ENCODE data around the gene POLG2. TPM values are rescaled to one million over a fixed set of nuclear protein-coding genes. Genes with fewer than 3 reads are reported as not detected.
"Not testable (repeated sequence)": the region's sequence is repeated elsewhere in the genome, so short reads cannot be mapped to it uniquely, and the experiment has no call there.

The POLG2 gene
- total and polyA plus RNA-seq, 3 donors from 2014 or later, result 19.0 to 47.1 (median 29.7) TPM

- Histone ChIP-seq H3K9me3 (no peaks in the 10 kb centered on the region), H3K4me1 (no peaks in the 10 kb centered on the region), H3K27me3 (no peaks in the 10 kb centered on the region), H3K4me3 (no peak overlapping the region), H3K36me3 (ENCODE audit: low read depth, missing control alignments) (no peaks in the 10 kb centered on the region), H3K27ac (no peak overlapping the region)
- no peak for TF ChIP-seq POLR2A (IDR thresholded peaks at IDR 0.05)
- no peak for TF ChIP-seq CTCF (IDR thresholded peaks at IDR 0.05)
- no peak for DNase-seq
- intact Hi-C loops (cut with DNase I; ENCODE audit: low total_unique reads), result no loop called here
- WGBS, 2 donors, result 27 to 50% methylated on average over 1 of the region's 1 CpG
Measured at GRCh38 chr17:64477849-64478248, 19.0 kb downstream of the POLG2 start.

GRCh38 chr17:64472564-64472963 is 24.3 kb downstream of the POLG2 start:
- no peaks in the 10 kb centered on the region for H3K4me1 ChIP-seq
- no peak for TF ChIP-seq CTCF (IDR thresholded peaks at IDR 0.05)
- TF ChIP-seq POLR2A (IDR thresholded peaks at IDR 0.05), result no peak
- no peak for DNase-seq
- H3K9me3 ChIP-seq, result no peaks in the 10 kb centered on the region
- H3K36me3 ChIP-seq (ENCODE audit: low read depth, missing control alignments), result no peaks in the 10 kb centered on the region
- 89 to 96% methylated on average over 2 of the region's 2 CpGs for WGBS, 2 donors
- intact Hi-C loops (cut with DNase I; ENCODE audit: low total_unique reads), result no loop called here
- no peak overlapping the region for H3K4me3 ChIP-seq
- H3K27me3 ChIP-seq, result no peaks in the 10 kb centered on the region
- no peak overlapping the region for H3K27ac ChIP-seq

GRCh38 chr17:64471440-64471839 is 25.4 kb downstream of the POLG2 start:
- H3K27me3 ChIP-seq, result no peaks in the 10 kb centered on the region
- no peaks in the 10 kb centered on the region for H3K4me1 ChIP-seq
- H3K9me3 ChIP-seq, result no peaks in the 10 kb centered on the region
- H3K4me3 ChIP-seq, result no peak overlapping the region
- no peak for TF ChIP-seq CTCF (IDR thresholded peaks at IDR 0.05)
- no peak for TF ChIP-seq POLR2A (IDR thresholded peaks at IDR 0.05)
- intact Hi-C loops (cut with DNase I; ENCODE audit: low total_unique reads), result no loop called here
- WGBS, 2 donors, result 88 to 96% methylated on average over 3 of the region's 3 CpGs
- no peak for DNase-seq
- no peaks in the 10 kb centered on the region for H3K36me3 ChIP-seq (ENCODE audit: low read depth, missing control alignments)
- H3K27ac ChIP-seq, result no peak overlapping the region

DNA sequence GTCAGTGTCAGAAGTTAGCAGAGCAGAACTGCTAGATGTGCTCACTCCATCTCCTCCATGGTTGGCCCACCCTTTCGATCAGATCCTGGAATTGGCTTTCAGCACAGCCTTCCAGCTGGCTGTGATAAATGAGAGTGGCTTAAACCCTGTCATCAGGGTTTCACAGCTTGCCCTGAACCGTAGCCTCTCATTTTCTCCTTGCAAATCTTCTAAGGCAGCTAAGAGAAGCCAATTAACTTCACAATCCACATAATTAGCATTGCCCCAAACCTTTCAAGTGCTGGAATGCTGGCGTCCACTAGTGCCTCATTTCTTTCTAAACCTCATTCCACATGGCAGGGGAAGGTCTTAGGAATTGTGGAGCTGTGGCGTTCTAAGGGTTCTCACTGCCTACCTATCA is 26.2 kb downstream of the POLG2 start:
- Histone ChIP-seq H3K27me3 (no peaks in the 10 kb centered on the region), H3K4me1 (no peaks in the 10 kb centered on the region), H3K27ac (no peak overlapping the region), H3K36me3 (ENCODE audit: low read depth, missing control alignments) (no peaks in the 10 kb centered on the region), H3K4me3 (no peak overlapping the region), H3K9me3 (no peaks in the 10 kb centered on the region)
- TF ChIP-seq CTCF (IDR thresholded peaks at IDR 0.05), result no peak
- no peak for TF ChIP-seq POLR2A (IDR thresholded peaks at IDR 0.05)
- DNase-seq, result no peak
- intact Hi-C loops (cut with DNase I; ENCODE audit: low total_unique reads), result no loop called here
- WGBS, 2 donors, result 78% methylated on average over 4 of the region's 4 CpGs

- H3K9me3 ChIP-seq; H3K36me3 ChIP-seq (ENCODE audit: low read depth, missing control alignments); H3K27ac ChIP-seq; H3K4me3 ChIP-seq; DNase-seq; intact Hi-C loops (cut with DNase I; ENCODE audit: low total_unique reads); H3K4me1 ChIP-seq; H3K27me3 ChIP-seq: not testable (repeated sequence)
- 77 to 85% methylated on average over 1 of the region's 1 CpG for WGBS, 2 donors
Measured at GRCh38 chr17:64466834-64467233, 30.0 kb downstream of the POLG2 start.

All from testis (tissue), 3 donors.